Fibroblast of skin of abdomen (primary cell): ENCODE results near the gene RCBTB2.

ENCODE experiments used
- DNase-seq: peaks from one replicate; pipeline ENCODE4 v3.0.0-alpha.2; 2013

RCBTB2 gene

DNA sequence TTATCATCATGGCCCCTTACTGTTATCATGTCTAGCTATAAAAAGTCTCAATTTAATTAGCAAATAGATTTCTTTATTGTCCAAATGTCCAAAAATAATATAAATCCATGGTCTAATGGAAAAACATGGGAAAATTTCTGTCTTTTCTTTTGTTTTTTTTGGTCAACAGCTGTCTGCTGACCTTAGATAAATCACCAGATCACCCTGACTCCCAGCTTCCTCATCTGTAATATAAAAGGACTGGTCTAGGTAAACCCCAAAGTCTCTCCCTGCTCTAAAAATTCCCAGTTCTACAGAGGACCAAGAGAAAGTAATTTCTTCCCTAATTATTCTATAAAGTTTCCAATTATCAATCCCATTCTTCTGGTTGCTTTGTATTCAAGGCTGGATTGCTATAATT, 30.7 kb upstream of the RCBTB2 start:
- DNase-seq: no peak

DNA sequence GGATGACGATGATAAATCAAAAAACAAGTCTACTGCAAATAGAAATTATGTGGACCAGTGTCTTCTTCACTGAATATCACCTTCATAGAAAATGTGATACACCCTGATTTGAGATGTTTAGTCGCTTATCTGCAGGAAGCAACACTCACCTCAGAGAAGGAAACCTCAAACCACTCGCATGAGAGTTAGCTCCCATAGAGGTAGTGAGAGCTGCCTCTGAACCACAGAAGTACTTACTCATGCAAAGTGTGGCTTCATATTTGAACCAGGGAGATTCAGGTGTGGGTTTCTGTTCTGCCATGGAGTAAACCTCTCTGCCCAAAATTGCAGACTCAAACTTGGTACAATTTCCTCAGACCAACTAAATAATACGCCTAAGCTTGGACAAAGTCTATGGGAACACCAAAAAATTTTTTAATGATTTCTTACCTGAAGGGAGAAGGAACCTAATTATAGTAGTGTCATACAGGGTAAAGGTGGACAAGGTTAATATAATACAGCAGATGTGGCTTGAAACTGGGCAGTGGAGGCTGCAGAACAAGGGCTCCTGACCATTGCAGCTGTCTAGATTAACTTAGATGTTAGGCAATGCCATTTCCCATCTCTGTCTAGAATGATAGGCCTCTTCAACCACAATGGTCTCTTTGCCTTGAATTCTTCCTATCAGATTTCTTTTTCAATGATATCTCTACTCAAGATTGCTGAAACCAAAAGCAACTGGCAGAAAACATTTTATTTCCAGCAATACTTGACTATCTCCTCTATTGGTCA, 29.6 kb upstream of the RCBTB2 start:
- no peak for DNase-seq

DNA sequence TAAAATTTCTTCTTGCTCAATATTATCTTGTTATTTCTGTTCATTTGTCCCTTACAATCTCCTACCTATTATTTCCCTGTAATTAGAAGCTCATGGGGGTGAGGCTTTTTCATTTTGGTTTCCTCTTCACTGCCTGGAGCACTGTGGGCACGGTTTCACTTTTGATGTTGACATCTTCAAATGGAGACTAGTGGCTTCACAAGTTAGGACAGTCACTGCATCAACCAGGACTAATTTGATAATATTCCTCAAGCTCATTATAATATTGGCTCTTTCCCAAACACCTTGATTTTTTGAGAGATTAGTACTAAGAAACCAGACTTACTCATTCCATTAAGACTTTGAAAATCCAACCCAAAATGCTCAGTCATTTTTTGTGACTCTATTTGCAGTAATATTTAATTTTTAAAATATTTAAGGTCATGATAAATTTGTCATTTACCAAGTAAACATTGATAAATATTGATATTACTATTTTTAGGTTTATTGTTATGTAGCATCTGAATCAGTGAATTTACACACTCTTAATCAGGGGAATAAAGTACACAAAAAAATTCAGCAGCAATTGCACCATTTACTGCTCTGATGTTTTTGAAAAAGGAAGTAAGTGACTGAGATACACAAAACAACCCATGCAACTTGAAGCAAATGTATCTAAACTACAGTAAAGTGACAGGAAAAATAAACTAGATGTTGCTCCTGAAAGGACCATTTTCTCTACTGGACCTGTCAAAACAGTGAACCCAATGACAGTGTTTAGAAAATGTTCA, 28.8 kb upstream of the RCBTB2 start:
- DNase-seq: no peak

DNA sequence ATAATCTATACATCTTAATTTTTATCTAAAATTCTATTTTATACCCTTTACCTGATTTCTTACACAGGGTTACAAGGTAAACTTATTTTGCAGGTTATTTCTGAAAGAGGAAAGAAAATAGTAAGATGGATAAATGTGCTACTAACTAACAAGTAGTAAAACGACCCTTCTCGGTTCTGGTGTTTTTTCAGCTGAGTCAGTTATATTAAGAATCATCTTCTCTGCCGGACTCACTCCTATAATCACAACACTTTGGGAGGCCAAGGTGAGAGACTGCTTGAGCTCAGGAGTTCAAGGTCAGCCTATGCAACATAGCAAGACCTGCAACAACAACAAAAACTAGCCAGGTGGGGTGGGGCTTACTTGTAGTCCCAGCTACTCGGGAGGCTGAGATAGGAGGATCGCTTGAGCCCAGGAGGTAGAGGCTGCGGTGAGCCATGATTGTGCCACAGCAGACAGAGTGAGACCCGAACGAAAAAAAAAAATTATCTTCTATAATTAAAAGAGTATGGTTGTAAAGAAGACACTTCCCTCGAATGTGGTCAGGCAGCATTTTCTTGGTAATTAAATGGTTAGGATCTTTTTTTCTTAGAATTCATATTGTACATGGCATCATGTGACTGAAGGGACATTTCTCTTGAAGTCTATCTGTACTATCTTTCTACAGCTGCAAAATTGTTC, 27.9 kb upstream of the RCBTB2 start:
- DNase-seq: no peak

DNA sequence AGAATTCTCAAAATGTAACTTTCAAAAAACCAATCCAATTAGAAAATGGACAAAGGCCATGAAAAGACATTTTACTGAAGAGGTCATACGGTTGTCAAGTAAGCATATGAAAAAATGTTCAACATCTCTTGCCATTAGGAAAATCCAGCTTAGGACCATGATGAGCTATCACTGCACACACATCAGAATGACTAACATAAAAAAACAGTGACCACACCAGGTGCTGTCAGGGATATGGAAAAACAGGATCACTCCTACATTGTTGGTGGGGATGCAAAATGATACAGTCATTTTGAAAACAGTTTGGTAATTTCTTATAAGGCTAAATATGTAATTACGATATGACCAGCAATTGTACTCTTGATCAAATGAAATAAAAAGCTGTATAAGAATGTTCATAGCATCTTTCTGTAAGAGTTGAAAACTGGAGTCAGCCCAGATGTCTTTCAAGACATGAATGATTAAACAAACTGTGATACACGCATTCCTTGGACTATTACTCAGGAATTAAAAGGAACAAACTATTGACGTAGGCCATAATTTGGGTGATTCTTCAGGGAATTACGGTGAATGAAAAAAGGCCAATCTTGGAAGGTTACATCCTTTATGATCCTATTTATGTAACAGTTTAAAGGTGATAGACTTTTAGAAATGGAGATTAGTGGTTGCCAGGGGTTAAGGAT, 26.9 kb upstream of the RCBTB2 start:
- DNase-seq: peak; percentile 13

DNA sequence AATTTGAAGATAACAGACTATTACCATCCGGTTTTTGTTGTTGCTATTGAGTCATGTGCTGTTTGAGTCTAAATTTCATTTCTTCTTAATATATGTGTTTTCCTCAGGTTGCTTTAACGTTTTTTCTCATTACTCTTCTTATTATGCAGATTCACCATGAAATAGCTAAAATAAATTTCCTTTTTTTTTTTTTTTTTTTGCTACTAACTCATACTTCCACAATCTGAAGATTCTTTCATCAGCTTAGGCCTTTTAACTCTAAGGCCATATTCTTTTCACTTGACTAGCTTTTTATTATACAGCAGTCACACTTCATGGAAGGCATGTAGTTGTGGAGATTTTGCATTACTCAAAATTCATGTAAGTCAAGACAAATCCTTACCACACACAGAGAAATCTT, 23.9 kb upstream of the RCBTB2 start:
- DNase-seq: no peak

DNA sequence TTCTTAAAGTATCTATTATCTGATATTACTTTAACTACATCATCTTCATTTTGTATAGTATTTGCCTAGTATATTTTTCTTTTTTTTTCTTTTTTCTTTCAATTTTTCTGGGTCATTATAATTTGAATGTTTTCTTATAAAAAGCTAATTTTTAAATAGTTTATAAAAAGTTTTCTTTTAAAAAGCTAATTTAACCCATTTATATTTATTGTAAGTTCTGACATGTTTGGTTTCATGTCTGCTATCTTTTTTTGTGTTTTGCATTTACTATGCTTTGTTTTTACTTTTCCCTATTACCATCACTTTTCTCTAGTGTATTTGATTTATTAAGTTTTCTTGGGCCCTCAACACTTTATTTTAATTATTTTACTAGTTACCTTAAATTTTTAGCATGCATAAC, 22.6 kb upstream of the RCBTB2 start:
- no peak for DNase-seq

DNA sequence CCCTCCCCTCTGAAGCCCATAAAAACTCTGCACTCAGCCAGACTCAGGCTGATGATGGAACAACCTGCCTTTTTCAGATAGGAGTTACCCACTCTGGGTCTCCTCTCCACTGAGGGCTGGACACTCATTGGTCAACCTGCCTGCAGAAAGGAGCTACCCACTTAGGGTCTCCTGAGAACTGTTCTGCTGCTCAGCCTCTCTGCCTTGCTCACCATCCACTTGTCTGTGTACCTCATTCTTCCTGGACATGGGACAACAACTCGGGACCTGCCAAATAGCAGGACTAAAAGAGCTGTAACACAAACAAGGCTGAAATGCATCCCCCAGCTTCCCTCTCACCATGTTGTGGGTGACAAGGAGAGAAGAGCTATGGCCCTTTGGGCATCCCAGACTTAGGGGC, 18.4 kb upstream of the RCBTB2 start:
- DNase-seq: no peak

DNA sequence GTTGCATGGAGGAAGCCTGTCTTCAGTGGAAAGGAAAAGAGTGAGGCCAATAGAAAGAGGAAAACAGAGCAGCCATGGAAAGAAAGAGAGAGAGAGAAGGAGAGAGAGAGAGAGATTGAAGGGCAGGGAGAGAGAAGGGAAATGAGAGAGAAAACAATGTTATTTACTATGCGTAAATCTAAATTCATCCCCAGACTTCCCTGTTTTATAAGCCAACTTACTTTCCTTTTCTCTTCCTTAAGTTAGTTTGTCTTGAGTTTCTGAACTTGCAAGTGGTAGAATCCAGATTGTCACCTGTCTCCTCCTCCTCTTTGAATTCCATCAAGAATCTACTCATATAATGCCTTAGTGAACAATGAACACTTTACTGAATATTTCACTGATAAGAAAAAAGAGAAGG, 16.8 kb upstream of the RCBTB2 start:
- no peak for DNase-seq

DNA sequence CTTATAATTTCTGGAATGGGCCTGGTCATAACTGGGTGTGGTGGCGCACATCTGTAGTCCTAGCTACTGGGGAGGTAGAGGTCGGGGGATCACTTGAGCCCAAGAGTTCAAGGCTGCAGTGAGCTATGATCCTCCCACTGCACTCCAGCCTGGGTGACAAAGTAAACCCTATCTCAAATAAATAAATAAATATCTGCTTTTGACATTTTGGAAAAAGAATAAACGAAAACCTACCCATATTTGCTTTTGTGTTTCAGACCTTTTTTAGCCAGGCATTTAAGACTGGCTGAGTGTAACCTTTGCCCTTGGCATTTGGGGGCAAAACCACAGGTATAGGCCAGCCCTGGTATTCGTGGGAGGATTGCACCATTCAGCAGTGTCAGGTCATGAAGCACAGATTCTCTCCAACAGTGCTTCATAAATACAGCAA, 14.8 kb upstream of the RCBTB2 start:
- DNase-seq: no peak

DNA sequence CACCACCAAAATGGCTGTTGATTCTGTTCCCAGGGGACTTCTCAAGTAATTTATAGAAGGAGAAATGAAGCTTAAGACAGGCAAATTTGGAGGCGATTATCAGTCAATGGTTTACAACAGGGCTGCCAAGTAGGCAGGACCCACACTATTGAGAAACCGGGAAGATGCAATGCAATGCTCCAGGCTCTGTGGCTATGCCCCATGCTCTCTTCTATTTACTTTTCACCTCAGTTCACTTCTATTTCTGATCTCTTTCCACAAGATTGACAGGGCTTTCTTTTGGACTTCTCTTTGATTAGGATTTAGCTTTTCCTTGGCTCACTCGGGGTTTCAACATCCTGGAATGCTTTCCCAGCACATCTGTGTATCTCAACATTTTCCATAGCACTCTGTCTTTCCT, 12.7 kb upstream of the RCBTB2 start:
- DNase-seq: no peak

DNA sequence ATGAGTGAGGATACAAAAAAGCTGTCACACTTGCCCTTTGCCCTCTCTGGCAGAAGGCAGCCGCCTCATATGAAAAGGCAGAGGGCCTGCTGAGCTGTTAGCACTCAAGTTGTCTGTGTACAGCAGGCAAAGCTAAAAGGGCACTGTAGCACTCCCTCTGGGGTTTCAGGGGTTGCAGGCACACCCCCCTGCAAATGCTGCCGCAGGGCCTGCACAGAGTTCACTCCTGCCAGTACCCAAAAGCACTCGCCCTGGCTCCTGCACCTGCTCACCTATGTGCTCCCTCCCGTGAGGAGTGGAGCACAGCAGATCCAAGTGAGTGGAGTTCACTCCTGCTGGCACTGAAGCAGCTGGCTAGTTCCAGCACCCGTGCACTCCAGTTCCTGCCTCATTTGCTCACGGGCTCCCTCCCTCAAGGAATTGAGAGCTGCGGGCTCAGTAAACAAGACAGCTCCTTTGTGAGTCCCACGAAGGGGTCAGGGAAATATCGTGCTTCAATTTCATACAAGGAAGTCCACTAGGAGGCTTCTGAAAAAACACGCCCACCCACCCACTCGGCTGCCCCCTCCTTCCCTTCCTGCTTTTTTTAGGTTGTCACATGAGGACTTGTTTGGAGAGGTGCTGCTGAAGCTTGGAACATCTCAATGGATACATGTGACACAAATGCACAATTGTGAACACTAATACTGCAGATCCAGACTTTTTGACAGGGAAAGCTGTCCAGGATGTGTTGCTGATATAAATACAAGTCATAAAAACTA, 9.9 kb upstream of the RCBTB2 start:
- no peak for DNase-seq

DNA sequence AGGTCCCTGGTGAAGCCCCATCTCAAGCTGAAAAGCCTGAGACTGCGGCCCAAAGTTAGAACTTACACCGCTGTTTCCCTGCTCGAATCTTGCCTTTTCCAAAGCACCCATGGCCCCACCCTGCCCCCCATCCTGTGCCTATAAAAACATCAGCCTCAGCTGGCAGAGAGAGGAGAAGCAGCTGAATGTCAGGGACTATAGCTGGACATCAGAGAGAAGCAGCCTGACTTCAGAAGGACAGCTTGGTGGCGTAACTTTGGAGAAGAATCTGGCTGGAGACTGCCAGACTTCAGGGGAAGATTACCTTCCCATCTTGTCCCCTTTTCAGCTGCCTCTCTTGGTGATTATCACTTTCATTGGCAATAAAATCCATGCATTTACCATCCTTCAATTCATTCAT, 9.3 kb upstream of the RCBTB2 start:
- DNase-seq: no peak

DNA sequence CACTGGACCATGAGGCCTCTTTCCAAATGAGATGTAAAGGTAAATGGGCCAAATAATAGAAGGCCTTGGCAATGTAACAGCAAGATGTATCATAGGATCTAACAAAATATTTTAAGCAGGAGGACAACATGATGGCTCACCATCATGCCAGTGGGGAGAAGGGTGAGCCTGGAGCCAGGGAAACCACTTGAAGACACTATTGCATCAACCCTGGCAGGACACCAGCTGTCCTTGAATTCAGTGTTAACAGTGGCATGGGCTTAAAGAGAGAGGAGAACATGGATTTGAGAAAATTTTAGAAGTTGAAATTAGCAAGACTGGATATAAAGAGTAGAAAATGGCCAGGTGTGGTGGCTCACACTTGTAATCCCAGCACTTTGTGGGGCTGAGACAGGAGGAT, 6.7 kb upstream of the RCBTB2 start:
- DNase-seq: no peak

DNA sequence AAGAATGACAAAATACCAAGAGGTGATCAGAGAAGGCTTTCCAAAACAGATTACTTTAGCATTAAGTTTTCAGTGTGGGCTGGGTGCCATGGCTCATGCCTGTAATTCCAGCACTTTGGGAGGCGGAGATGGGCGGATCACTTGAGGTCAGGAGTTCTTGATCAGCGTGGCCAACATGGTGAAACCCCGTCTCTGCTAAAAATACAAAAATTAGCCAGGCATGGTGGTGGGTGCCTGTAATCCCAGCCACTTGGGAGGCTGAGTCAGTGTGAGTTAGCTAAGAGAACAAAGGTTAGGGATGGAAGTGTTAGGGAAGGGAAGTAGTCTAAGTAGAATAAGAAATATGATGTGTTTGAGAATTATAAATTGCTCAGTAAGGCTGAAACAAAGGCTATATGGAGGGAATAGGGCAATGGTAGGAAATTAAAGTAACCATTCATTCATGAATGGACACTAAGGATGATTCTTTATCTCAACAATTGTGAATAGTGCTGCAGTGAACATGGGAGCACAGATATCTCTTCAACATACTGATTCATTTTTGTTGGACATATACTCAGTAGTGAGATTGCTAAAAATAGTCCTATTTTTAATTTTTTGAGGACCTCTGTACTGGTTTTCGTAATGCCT, 3.9 kb upstream of the RCBTB2 start:
- no peak for DNase-seq

DNA sequence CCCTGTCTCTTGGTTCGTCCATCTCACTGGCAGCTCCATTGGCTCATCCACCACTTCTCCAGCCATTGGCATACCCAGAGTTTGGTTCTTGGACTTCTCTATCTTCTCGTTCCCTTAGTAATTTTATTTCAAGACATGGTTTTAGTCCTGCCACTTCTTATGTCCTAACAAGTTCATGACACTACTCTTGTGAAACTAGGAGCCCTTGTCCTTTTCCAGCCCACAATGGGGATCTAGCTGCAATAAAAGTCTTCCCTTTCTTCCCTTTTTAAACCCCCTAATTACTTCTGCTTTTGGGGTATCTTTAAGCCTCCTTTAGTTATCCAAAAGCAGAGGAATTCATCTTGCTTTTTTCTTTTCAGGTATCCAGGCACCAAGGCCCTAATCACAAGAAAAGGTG, 2.9 kb upstream of the RCBTB2 start:
- no peak for DNase-seq

DNA sequence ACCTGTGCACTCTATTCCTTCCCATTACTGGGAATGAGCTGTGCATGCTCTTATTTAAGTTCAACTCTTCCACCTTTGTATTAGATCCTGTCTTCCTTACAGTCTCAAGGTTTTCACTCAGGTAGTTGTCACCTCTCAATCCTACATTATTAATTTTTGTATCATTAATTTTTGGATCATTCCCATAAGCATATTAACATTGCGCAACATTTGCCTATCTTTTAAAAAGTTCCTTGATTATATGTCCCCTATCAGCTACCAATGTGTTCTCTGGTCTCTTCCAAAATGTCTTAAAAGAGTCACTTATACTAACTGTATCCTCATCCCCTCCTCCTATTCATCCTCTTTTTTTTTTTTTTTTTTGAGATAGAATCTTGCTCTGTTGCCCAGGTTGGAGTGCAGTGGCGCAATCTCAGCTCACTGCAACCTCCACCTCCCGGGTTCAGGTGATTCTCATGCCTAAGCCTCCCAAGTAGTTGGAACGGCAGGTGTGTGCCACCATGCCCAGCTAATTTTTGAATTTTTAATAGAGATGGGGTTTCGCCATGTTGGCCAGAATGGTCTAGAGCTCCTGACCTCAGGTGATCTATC, 2.1 kb upstream of the RCBTB2 start:
- no peak for DNase-seq

DNA sequence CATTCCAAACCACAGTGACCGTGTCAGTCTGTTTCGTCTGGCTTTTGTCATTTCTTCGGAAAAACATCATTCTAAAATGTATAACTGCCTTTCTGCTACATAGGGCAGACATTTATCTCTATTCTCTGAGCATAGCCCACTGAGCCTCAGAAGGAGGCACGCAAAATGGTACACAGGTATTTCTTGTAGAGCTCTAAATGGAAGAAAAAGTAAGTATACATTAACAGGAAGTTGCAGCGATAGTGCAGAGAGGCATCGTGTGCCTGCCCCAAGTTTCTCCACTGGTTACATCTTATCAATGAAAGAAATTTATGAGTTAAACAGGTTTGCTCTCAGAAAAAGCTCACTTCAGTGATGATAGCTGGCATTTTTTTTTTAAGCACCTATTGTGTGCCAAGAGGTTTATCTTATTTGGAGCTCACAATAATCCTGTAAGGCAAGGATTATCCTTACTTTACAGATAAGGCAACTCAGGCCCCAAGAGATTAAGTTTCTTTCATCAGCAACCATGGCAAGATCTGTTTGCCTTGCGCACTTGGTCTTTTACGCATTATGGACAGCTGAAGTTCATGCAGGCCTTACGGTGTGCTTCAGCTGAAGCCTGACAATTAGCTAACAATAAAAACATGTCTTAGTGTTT, 1.2 kb upstream of the RCBTB2 start:
- no peak for DNase-seq

DNA sequence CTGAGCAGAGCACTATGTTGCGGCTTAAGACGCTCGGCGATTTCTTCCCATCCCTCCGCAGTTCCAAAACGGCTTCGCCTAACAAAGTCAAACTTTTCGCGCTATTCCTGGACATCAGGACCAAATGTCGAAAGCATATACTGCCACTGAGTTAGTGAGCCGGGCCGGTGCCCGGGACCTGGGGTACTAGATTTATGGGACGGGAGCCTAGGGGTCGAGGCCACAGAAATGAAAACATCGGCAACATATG, 699 bp downstream of the RCBTB2 start:
- DNase-seq: peak; percentile 45

DNA sequence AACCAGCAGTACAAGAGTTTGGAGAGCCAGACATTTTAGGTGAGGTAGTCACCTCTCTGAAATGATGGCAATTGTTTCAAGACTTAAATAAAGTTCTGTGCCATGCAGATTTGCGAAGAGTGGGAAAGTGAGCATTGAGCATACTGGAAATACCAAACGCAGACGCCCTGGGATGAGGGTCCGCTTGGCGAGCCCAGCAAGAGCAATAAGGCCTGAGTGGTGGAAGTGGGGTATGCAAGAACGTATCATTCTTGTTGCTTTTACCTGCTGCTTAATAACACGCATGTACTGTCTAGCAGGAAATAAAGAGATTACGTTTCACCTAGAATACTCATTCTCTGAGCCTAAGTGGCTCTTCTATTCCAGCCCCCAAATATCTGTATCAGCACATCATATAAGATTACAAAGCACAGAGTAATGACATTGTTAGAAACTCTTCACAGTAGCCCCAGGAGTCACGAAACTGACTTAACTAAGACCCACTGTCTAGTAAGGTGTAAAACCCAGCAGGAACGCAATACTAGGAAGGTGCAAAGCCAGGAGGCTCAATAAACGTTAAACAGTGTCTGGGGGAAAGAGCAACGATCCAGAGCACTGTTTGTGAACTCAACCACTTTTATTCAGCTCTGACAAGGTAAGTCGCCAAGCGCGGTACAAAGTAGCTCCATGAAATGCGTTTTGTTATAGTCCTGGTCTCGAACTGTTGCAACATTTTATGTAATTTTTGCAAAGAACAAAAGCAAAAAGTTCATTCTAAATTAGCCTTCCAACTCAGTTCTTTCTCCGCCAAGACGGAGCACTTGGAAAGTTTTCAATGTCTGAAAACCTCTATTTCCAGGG, 1.2 kb downstream of the RCBTB2 start:
- no peak for DNase-seq
